ENCODE results near the gene SRRM4. TPM values are rescaled to one million over a fixed set of nuclear protein-coding genes. Genes with fewer than 3 reads are reported as not detected.

SRRM4 gene
- total RNA-seq, 4 donors from 2014 or later: under 0.01 to 0.14 (median 0.09) TPM; not detected in 1

GRCh38 chr12:119129827-119130434, 148.6 kb downstream of the SRRM4 start:
- no peaks in the 10 kb centered on the region for H3K27me3 ChIP-seq
- intact Hi-C loops (cut with DNase I; ENCODE audit: low total_unique reads): no loop called here
- TF ChIP-seq POLR2A (IDR thresholded peaks at IDR 0.05): no peak
- TF ChIP-seq, protein P1, sequence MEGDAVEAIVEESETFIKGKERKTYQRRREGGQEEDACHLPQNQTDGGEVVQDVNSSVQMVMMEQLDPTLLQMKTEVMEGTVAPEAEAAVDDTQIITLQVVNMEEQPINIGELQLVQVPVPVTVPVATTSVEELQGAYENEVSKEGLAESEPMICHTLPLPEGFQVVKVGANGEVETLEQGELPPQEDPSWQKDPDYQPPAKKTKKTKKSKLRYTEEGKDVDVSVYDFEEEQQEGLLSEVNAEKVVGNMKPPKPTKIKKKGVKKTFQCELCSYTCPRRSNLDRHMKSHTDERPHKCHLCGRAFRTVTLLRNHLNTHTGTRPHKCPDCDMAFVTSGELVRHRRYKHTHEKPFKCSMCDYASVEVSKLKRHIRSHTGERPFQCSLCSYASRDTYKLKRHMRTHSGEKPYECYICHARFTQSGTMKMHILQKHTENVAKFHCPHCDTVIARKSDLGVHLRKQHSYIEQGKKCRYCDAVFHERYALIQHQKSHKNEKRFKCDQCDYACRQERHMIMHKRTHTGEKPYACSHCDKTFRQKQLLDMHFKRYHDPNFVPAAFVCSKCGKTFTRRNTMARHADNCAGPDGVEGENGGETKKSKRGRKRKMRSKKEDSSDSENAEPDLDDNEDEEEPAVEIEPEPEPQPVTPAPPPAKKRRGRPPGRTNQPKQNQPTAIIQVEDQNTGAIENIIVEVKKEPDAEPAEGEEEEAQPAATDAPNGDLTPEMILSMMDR (IDR thresholded peaks at IDR 0.05): no peak

DNA sequence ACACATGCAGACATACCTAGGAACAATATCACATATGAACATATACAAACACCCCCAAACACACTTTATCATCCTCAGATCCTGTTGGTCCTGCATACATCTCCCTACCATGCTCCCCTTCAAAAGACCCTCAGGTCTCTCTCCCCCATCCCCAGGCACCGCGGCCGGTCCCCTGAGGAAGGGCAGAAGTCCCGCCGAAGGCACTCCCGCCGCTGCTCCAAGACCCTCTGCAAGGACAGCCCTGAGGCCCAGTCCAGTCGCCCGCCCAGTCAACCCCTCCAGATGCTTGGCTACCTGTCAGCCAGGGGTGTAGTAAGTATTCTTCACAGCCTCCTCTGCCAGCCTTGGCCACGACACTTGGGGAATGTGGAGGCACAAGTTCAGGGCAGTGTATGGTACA, 149.2 kb downstream of the SRRM4 start:
- Histone ChIP-seq H3K4me1 (no peaks in the 10 kb centered on the region), H3K27ac (no peak overlapping the region), H3K4me3 (no peak overlapping the region), H3K9me3 (no peaks in the 10 kb centered on the region), H3K27me3 (no peaks in the 10 kb centered on the region), H3K36me3 (no peaks in the 10 kb centered on the region)
- no peak for TF ChIP-seq POLR2A (IDR thresholded peaks at IDR 0.05)
- DNase-seq: no peak
- intact Hi-C loops (cut with DNase I; ENCODE audit: low total_unique reads): no loop called here

More at GRCh38 chr12:119129827-119130434, 148.6 kb downstream of the SRRM4 start:
- Histone ChIP-seq H3K4me3 (no peak overlapping the region), H3K4me1 (no peaks in the 10 kb centered on the region), H3K27ac (no peak overlapping the region), H3K9me3 (no peaks in the 10 kb centered on the region), H3K36me3 (no peaks in the 10 kb centered on the region)
- no peak for DNase-seq

DNA sequence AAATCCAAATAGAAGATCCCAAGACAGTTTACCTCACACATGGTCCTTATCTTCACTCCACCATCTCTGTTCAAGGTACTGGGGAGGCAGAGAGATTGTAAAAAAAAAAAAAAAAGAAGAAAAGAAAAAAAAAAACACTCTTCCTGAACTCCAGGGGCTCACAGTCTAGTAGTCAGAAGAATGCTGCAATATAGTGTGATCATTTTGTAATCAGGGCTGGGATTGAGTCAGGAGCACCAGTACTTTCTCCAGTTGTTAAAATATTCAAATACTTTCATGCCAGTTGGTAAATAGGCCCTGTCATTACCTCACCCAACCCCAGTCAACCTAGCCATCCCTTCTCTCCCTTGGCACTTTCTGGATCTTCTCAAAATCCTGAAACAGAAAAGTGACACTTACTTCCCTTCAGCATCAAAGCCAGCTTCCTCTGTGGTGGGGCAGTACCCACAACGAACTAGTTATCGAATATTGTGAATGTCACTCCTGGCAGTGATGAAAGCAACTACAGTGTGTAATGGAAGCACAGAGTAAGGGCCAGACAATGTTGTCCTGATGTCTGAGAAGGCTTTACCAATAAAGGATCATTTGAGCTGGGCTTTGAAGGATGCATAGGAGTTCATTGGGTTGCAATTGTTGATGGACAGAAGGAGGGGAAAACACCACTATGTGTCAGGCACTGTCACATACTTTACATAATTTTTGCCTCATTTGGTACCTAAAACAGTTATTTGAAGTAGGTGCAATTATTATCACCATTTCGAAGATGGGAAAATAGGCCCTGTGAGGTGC, 153.1 kb downstream of the SRRM4 start:
- TF ChIP-seq, protein P1 (IDR thresholded peaks at IDR 0.05): no peak
- TF ChIP-seq POLR2A (IDR thresholded peaks at IDR 0.05): no peak
- H3K4me3 ChIP-seq: no peak overlapping the region
- DNase-seq: no peak

DNA sequence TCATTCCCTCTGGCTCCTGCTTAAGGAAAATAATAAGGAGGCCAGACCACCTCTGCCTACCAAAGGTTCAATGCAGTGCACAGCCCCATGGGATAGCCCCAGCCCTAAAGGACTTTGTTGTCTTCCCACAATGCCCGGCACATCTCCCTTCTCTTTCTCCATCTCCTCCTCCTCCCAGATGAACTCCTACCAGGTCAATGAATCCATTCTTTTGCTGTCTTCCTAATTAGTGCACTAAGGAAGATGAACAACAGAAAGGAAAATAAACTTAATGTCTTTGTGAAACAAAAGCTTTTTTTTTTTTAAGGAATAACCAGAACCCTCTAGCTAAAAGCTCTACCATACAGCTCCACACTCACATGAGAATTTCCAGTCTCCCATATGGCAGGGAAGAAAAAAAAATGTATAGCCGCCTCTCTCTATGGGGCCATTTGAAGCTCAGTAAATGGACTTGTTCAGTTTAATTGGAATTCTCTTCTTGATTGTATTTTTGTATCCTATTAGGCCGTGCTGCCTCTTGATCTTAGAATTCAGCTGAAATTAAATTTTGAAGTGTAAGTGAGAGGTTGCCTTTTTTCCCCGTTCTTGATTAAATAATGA, 155.6 kb downstream of the SRRM4 start:
- H3K4me3 ChIP-seq: no peak overlapping the region
- H3K27ac ChIP-seq: no peak overlapping the region
- no peak for DNase-seq
- H3K9me3 ChIP-seq: no peaks in the 10 kb centered on the region
- no peaks in the 10 kb centered on the region for H3K4me1 ChIP-seq
- no peaks in the 10 kb centered on the region for H3K36me3 ChIP-seq
- intact Hi-C loops (cut with DNase I; ENCODE audit: low total_unique reads): no loop called here
- no peaks in the 10 kb centered on the region for H3K27me3 ChIP-seq
- no peak for TF ChIP-seq POLR2A (IDR thresholded peaks at IDR 0.05)
- TF ChIP-seq, protein P1 (IDR thresholded peaks at IDR 0.05): no peak

More for the DNA sequence above, 153.1 kb downstream of the SRRM4 start:
- Histone ChIP-seq H3K27me3 (no peaks in the 10 kb centered on the region), H3K36me3 (no peaks in the 10 kb centered on the region), H3K9me3 (no peaks in the 10 kb centered on the region), H3K4me1 (no peaks in the 10 kb centered on the region), H3K27ac (no peak overlapping the region)
- intact Hi-C loops (cut with DNase I; ENCODE audit: low total_unique reads): no loop called here

- no peaks in the 10 kb centered on the region for H3K9me3 ChIP-seq
Measured at GRCh38 chr12:119139448-119139847, 158.1 kb downstream of the SRRM4 start.

More at GRCh38 chr12:119139448-119139847, 158.1 kb downstream of the SRRM4 start:
- Histone ChIP-seq H3K27ac (no peak overlapping the region), H3K4me1 (no peaks in the 10 kb centered on the region), H3K27me3 (no peaks in the 10 kb centered on the region), H3K36me3 (no peaks in the 10 kb centered on the region), H3K4me3 (no peak overlapping the region)
- DNase-seq: no peak
- no peak for TF ChIP-seq POLR2A (IDR thresholded peaks at IDR 0.05)
- TF ChIP-seq, protein P1 (IDR thresholded peaks at IDR 0.05): no peak
- intact Hi-C loops (cut with DNase I; ENCODE audit: low total_unique reads): no loop called here

Measured in uterus (tissue), 4 donors.